Mesothelial cell of epicardium (in vitro differentiated cells): ENCODE results near the gene TMEM132D. TPM values are rescaled to one million over a fixed set of nuclear protein-coding genes. Genes with fewer than 3 reads are reported as not detected.

Experiments
- DNase-seq, 2 experiments: peaks; one replicate each; pipeline ENCODE4 v3.0.0; 2021; ENCODE audit warnings: low spot score in 2 of 2; ENCODE audit not compliant: unreplicated experiment in 2 of 2
- H3K27ac Mint-ChIP-seq: 2 replicates; pipeline ENCODE4 v1.8.0; 2021; ENCODE audit warnings: mixed read lengths
- H3K27me3 Mint-ChIP-seq: 2 replicates; pipeline ENCODE4 v1.8.0; 2021; ENCODE audit warnings: low read depth, mixed read lengths
- H3K36me3 Mint-ChIP-seq: 2 replicates; pipeline ENCODE4 v1.8.0; 2021; ENCODE audit warnings: mixed read lengths
- H3K4me1 Mint-ChIP-seq: 2 replicates; pipeline ENCODE4 v1.8.0; 2021; ENCODE audit warnings: mixed read lengths
- H3K4me3 Mint-ChIP-seq: 2 replicates; pipeline ENCODE4 v1.8.0; 2021; ENCODE audit warnings: mild to moderate bottlenecking, moderate library complexity, mixed read lengths
- H3K9me3 Mint-ChIP-seq: 2 replicates; pipeline ENCODE4 v1.8.0; 2021; ENCODE audit warnings: mixed read lengths
- total RNA-seq: library from RNA; stranded (reverse); gene quantifications from 3 replicates; pipeline ENCODE4 v1.2.1, GENCODE V29; 2021
- TF ChIP-seq, protein P1 (sequence below): fragments of 200-600 bp; sonication (generic); IDR thresholded peaks from one replicate; pipeline ENCODE4 v1.5.0; 2021; ENCODE audit warnings: antibody characterized with exemption; ENCODE audit not compliant: unreplicated experiment

Gene TMEM132D
- total RNA-seq, result 0.05 to 0.11 TPM (median 0.07 TPM) in 3 replicates

DNA sequence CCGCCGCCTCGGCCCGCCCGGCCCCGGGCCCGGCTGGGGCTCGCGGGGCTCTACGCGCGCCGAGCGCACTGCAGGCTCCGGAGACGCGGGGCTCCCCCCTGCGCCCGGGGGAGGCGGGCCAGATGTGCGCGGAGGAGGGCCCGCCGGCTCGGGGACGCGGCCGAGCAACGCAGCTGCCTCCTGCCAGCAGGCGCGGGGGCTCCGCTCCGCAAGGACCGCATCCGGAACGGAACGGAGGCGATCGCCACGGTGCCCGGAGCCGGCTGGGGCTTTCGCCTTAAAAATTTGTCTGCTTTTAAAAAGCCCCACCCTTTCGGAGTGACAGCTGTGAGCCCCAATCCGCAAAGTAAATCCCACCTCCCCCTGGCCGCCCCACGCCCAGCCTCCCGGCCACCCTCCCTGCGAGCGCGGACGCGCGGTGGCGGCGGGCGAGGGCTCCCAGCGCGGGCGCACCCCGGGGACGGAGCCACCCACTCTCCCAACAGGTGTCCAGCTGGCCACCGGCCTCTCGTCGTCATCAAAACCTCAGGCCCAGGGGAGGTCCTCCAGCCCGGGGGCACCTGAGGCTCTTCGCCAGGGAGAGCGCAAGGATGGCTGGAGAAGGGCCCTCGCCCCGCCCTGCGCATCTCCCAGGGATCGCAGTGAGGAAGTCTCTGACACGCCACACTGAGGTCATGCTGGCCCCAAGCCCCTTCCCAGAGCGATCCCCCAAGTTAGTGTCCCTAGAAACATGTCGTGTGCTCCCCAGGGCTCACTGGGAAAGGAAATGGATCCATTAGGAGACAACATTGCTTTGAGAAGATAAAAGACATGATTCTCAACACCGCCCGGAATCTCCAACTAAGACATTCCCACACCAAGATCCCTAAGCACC, at the start of gene TMEM132D:
Gene TMEM132D, minus strand, starts transcription at position 70 of the 874 bp plus-strand sequence.
- H3K4me1 Mint-ChIP-seq, result peaks cover 3% of the 10 kb centered on the region
- TF ChIP-seq, protein P1, sequence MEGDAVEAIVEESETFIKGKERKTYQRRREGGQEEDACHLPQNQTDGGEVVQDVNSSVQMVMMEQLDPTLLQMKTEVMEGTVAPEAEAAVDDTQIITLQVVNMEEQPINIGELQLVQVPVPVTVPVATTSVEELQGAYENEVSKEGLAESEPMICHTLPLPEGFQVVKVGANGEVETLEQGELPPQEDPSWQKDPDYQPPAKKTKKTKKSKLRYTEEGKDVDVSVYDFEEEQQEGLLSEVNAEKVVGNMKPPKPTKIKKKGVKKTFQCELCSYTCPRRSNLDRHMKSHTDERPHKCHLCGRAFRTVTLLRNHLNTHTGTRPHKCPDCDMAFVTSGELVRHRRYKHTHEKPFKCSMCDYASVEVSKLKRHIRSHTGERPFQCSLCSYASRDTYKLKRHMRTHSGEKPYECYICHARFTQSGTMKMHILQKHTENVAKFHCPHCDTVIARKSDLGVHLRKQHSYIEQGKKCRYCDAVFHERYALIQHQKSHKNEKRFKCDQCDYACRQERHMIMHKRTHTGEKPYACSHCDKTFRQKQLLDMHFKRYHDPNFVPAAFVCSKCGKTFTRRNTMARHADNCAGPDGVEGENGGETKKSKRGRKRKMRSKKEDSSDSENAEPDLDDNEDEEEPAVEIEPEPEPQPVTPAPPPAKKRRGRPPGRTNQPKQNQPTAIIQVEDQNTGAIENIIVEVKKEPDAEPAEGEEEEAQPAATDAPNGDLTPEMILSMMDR, result no peak
- H3K9me3 Mint-ChIP-seq, result no peaks in the 10 kb centered on the region
- no peaks in the 10 kb centered on the region for H3K36me3 Mint-ChIP-seq
- no peak for DNase-seq
- no peak within 1 kb of the TSS for H3K27ac Mint-ChIP-seq
- H3K27me3 Mint-ChIP-seq, result peaks cover 87% of the 10 kb centered on the region
- H3K4me3 Mint-ChIP-seq, result peak within 1 kb of the TSS; percentile 32

DNA sequence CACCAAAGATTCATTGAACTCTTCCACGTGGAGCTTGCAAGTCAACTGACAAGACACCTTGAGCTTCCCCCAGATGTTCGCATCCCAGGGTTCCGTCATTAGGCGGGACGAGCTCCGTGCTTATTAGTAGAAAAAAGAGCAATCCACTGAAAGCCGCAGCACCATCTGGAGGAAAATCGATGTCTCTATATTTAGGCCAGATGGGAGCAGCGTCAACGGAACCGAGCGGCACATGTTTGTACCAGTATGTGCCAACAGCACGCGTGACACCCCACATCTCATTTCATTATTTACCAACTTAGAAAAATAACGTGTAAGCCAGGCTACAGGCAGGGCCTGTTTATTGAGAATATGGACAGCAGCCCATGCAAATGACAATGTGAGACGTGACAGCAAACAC, 45.8 kb upstream of the TMEM132D start:
- peaks cover 3% of the 10 kb centered on the region for H3K9me3 Mint-ChIP-seq
- H3K36me3 Mint-ChIP-seq, result no peaks in the 10 kb centered on the region
- no peaks in the 10 kb centered on the region for H3K4me1 Mint-ChIP-seq
- H3K4me3 Mint-ChIP-seq, result no peak overlapping the region
- no peak overlapping the region for H3K27ac Mint-ChIP-seq
- TF ChIP-seq, protein P1, result no peak
- no peak for DNase-seq
- H3K27me3 Mint-ChIP-seq, result peaks cover 12% of the 10 kb centered on the region

DNA sequence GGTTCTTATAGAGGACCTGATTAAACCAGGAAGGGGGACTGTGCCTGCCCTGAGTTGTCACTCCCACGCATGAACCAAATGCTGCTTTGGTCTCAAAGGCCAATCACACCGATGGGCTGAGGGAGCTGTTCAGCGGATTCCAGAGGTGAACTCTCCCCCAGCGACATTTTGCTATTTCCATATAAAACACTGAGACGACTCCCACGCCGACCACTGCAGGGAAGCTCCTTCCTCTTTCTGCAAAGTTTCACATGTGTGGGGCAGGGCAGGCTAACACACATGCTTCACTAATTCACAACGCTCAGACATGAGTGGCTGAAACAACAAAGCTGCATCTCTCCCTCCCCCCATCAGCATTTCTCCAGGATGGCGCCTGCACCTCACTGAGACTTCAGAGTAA, 37.8 kb upstream of the TMEM132D start:
- Mint-ChIP-seq H3K9me3 (no peaks in the 10 kb centered on the region), H3K27me3 (peaks cover 34% of the 10 kb centered on the region), H3K4me3 (no peak overlapping the region), H3K36me3 (no peaks in the 10 kb centered on the region), H3K27ac (no peak overlapping the region), H3K4me1 (no peaks in the 10 kb centered on the region)
- DNase-seq, result no peak
- TF ChIP-seq, protein P1, result no peak

DNA sequence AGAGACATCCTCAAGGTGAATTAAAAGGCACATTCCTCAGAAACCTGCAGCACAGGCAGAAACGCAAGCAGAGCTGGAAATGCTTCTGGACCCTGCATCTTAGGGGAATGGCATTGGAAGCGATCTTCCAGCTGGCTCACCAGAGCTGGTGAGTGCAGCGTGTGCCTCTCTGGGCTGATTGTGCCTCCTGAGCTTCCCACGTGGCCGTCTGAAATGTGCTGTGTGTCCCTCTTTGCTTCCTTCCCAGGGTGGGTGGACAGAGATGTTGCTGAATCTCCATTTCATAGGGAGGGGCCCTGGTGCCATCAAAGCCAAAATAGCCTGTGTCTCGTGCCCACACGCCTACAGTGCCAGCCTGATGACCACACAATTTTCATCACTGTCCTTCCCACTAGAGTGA, 34.3 kb upstream of the TMEM132D start:
- Mint-ChIP-seq H3K4me3 (no peak overlapping the region), H3K36me3 (no peaks in the 10 kb centered on the region), H3K4me1 (no peaks in the 10 kb centered on the region), H3K9me3 (peaks cover 12% of the 10 kb centered on the region), H3K27me3 (peaks cover 22% of the 10 kb centered on the region), H3K27ac (no peak overlapping the region)
- no peak for DNase-seq
- TF ChIP-seq, protein P1, result no peak

DNA sequence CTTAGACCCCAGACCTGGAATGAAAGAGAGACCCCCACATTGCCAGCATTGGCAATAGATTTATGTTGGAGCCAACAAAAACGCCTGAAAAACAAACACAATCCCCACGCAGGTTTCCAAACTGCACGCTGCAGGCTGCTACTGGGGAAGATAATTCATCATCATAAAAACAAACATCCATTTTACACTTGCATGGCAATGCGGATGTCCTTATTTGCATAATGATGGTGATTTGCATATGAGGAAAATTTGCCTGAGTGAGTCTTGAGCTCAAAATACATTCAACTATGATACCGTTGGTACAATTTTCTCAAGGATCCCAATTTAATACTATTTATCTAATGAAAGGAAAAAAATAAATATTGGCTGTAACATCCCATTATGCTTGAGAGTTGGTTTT, 33.6 kb upstream of the TMEM132D start:
- Mint-ChIP-seq H3K4me1 (no peaks in the 10 kb centered on the region), H3K27me3 (peaks cover 19% of the 10 kb centered on the region), H3K27ac (no peak overlapping the region), H3K9me3 (peaks cover 12% of the 10 kb centered on the region), H3K36me3 (no peaks in the 10 kb centered on the region), H3K4me3 (no peak overlapping the region)
- no peak for DNase-seq
- TF ChIP-seq, protein P1, result no peak
